B cell (primary cell): Measurements from ENCODE around the gene MOB3A.

Experiments used
- EZH2 ChIP-seq: IDR thresholded peaks from 2 replicates; pipeline ENCODE4 v1.6.1; 2012; ENCODE audit warnings: borderline replicate concordance, low read depth, mild to moderate bottlenecking, moderate library complexity, low read length; ENCODE audit not compliant: insufficient read depth, poor library complexity, severe bottlenecking
- TF ChIP-seq, protein P1 (sequence below): fragments of 200-600 bp; IDR thresholded peaks from one replicate; pipeline ENCODE4 v1.8.0; 2022; ENCODE audit warnings: antibody characterized with exemption, mild to moderate bottlenecking

DNA sequence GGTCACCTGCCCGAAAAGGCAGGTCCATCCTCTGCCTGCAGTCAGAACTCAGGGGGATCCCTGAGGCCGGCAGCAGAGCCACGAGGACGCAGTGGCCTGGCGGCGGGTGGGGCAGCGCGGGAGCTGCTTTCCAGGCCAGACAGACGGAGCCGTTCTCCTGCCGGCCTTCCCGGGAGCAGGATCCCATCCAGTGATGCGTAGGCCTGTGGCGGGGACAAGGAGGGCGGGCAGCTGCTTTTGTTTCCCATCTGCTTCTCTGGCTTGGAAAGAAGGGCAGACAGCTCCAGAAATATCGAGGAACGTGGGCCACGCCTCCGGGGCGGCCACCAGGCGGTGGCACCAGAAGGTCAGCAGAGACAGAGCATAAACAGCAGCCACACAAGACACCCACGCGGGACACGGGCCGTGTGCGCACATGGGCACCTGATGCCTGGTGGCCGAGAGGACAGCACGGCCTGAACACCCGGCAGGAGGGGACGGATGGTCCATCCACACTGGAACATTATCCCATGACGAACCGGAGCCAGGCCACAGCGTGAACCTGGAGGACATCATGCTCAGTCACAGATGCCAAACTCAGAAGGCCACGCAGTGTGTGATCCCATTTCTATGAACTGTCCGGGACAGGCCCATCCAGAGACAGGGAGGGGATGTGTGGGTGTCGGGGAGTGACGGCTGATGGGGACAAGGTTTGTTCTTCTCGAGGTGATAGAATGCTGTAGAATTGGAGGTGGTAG lies 31.2 kb downstream of the MOB3A start:
- TF ChIP-seq, protein P1, sequence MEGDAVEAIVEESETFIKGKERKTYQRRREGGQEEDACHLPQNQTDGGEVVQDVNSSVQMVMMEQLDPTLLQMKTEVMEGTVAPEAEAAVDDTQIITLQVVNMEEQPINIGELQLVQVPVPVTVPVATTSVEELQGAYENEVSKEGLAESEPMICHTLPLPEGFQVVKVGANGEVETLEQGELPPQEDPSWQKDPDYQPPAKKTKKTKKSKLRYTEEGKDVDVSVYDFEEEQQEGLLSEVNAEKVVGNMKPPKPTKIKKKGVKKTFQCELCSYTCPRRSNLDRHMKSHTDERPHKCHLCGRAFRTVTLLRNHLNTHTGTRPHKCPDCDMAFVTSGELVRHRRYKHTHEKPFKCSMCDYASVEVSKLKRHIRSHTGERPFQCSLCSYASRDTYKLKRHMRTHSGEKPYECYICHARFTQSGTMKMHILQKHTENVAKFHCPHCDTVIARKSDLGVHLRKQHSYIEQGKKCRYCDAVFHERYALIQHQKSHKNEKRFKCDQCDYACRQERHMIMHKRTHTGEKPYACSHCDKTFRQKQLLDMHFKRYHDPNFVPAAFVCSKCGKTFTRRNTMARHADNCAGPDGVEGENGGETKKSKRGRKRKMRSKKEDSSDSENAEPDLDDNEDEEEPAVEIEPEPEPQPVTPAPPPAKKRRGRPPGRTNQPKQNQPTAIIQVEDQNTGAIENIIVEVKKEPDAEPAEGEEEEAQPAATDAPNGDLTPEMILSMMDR: no peak
- TF ChIP-seq EZH2: no peak
